PC-9 (cell line): ENCODE measurements around the gene IGFBP6. TPM values are rescaled to one million over a fixed set of nuclear protein-coding genes. Genes with fewer than 3 reads are reported as not detected.

ENCODE experiments used
- BruUV-seq: library from RNA; stranded (reverse); fragments of 400-500 nt; replicated peaks from 2 replicates; lab custom pipeline; 2021; lab: Mats Ljungman, UMichigan
- CTCF ChIA-PET: fragments of 300-600 bp; sonication (Branson Sonifier 250); formaldehyde crosslinking; loops from one replicate; lab custom pipeline; 2022; ENCODE audit warnings: antibody characterized with exemption; lab: Charles Lee
- POLR2A ChIA-PET: fragments of 300-600 bp; sonication (Branson Sonifier 250); formaldehyde crosslinking; loops from one replicate; lab custom pipeline; 2022; ENCODE audit warnings: antibody characterized with exemption; ENCODE audit not compliant: unreplicated experiment; lab: Charles Lee
- DNase-seq, 2 experiments: peaks; one replicate each; pipeline versions ENCODE4 v3.0.0 to v3.0.0-alpha.2; 2015 to 2022; ENCODE audit warnings: mixed read lengths in 1 of 2
- H2AFZ ChIP-seq: fragments of 200-600 bp; sonication (generic); 2 replicates; pipeline ENCODE4 v1.8.1; 2017; ENCODE audit warnings: antibody characterized with exemption
- H3F3A ChIP-seq: fragments of 200-600 bp; sonication (generic); 2 replicates; pipeline ENCODE4 v1.8.1; 2017; ENCODE audit warnings: antibody characterized with exemption, mild to moderate bottlenecking, low read depth; ENCODE audit not compliant: insufficient read depth
- H3K27ac ChIP-seq: fragments of 200-600 bp; sonication (generic); 2 replicates; pipeline ENCODE4 v1.6.1; 2016; ENCODE audit warnings: mixed run types
- H3K27me3 ChIP-seq: fragments of 200-600 bp; sonication (generic); 2 replicates; pipeline ENCODE4 v1.6.1; 2016; ENCODE audit warnings: low read depth, mixed run types; ENCODE audit not compliant: insufficient read depth
- H3K36me3 ChIP-seq: fragments of 200-600 bp; sonication (generic); 2 replicates; pipeline ENCODE4 v1.6.1; 2016; ENCODE audit warnings: low read depth, mixed run types
- H3K4me1 ChIP-seq: fragments of 200-600 bp; sonication (generic); replicated peaks from 2 replicates; pipeline ENCODE4 v1.6.1; 2016; ENCODE audit warnings: mixed run types; ENCODE audit not compliant: insufficient read depth
- H3K4me2 ChIP-seq: fragments of 200-600 bp; sonication (generic); 2 replicates; pipeline ENCODE4 v1.6.1; 2017; ENCODE audit warnings: mixed run types
- H3K4me3 ChIP-seq: fragments of 200-600 bp; sonication (generic); 2 replicates; pipeline ENCODE4 v1.6.1; 2016; ENCODE audit warnings: mixed run types
- H3K79me2 ChIP-seq: fragments of 200-600 bp; sonication (generic); 2 replicates; pipeline ENCODE4 v1.6.1; 2017; ENCODE audit warnings: low read depth, mixed run types
- H3K9me2 ChIP-seq: fragments of 200-600 bp; sonication (generic); 2 replicates; pipeline ENCODE4 v1.8.1; 2017; ENCODE audit warnings: mild to moderate bottlenecking; ENCODE audit not compliant: insufficient read depth
- H3K9me3 ChIP-seq: fragments of 200-600 bp; sonication (generic); 2 replicates; pipeline ENCODE4 v1.8.1; 2016; ENCODE audit warnings: low read depth; ENCODE audit not compliant: insufficient read depth
- H4K20me1 ChIP-seq: fragments of 200-600 bp; sonication (generic); 2 replicates; pipeline ENCODE4 v1.8.1; 2017; ENCODE audit not compliant: insufficient read depth
- CTCF ChIP-seq: fragments of 200-600 bp; sonication (generic); conservative IDR thresholded peaks from 2 replicates; pipeline ENCODE4 v1.6.1; 2017; ENCODE audit warnings: mixed run types, antibody characterized with exemption, mild to moderate bottlenecking, moderate library complexity
- EZH2 ChIP-seq: fragments of 200-600 bp; sonication (generic); IDR thresholded peaks from 2 replicates; pipeline ENCODE4 v1.8.0; 2017; ENCODE audit warnings: antibody characterized with exemption, low read depth
- intact Hi-C: fragments of 100-400 bp; cut with micrococcal nuclease; formaldehyde crosslinking; loops from one replicate; pipeline ENCODE4 v1.10.0; 2022; ENCODE audit not compliant: unreplicated experiment
- total RNA-seq: library from RNA; stranded (reverse); gene quantifications from 2 replicates; pipeline ENCODE4 v1.2.3, GENCODE V29; 2021

IGFBP6 gene
- total RNA-seq, 1 experiment from 2014 or later: 290 TPM

- Histone ChIP-seq H3K4me3 (no peak overlapping the region), H3K9me3 (no peaks in the 10 kb centered on the region), H3F3A (peaks cover 4% of the 10 kb centered on the region; the same call in 1 of the 2 replicates), H3K9me2 (no peaks in the 10 kb centered on the region), H3K4me1 (peaks cover 14% of the 10 kb centered on the region), H3K79me2 (no peaks in the 10 kb centered on the region), H2AFZ (no peak overlapping the region), H3K27ac (no peak overlapping the region), H4K20me1 (no peaks in the 10 kb centered on the region), H3K4me2 (no peak overlapping the region), H3K36me3 (no peaks in the 10 kb centered on the region), H3K27me3 (no peaks in the 10 kb centered on the region)
- BruUV-seq: no TSS peak
- POLR2A ChIA-PET: interaction anchor here (0.5 to 0.6 kb wide), 2 partner anchors 30 to 1277 kb away, joined by 3 to 5 read pairs; no protein-coding TSS in a partner anchor
- intact Hi-C loops: loop anchor here (10.0 kb wide), 3 partner anchors 107 to 437 kb away; partner anchors contain the start of genes ITGB7, NPFF and TARBP2
- CTCF ChIA-PET: interaction anchor here (1.5 to 1.7 kb wide), 2 partner anchors 19 to 32 kb away, joined by 4 to 5 read pairs; no protein-coding TSS in a partner anchor
- TF ChIP-seq EZH2: no peak
- TF ChIP-seq CTCF: no peak
- no peak for DNase-seq
These were observed 30.1 kb upstream of the IGFBP6 start for GRCh38 chr12:53067074-53067992.

- TF ChIP-seq EZH2: no peak
- TF ChIP-seq CTCF: no peak
- no peaks in the 10 kb centered on the region for H3K36me3 ChIP-seq
These were observed 29.3 kb upstream of the IGFBP6 start for GRCh38 chr12:53067993-53068770.

More at GRCh38 chr12:53067993-53068770, 29.3 kb upstream of the IGFBP6 start:
- Histone ChIP-seq H3K27me3 (no peaks in the 10 kb centered on the region), H2AFZ (no peak overlapping the region), H3K9me3 (no peaks in the 10 kb centered on the region), H3K4me3 (no peak overlapping the region), H3K4me2 (no peak overlapping the region), H3K4me1 (peaks cover 9% of the 10 kb centered on the region), H3K79me2 (no peaks in the 10 kb centered on the region), H3F3A (0 out of 2 replicates have a peak, but pooled peaks cover 4% of the 10 kb centered on the region), H3K9me2 (no peaks in the 10 kb centered on the region), H4K20me1 (no peaks in the 10 kb centered on the region), H3K27ac (no peak overlapping the region)
- BruUV-seq: no TSS peak
- CTCF ChIA-PET: interaction anchor here (1.5 kb wide), 1 partner anchor 31 kb away, joined by 4 read pairs; no protein-coding TSS in a partner anchor
- intact Hi-C loops: loop anchor here (10.0 kb wide), 3 partner anchors 107 to 437 kb away; partner anchors contain the start of genes ITGB7, NPFF and TARBP2
- POLR2A ChIA-PET: interaction anchor here (0.6 kb wide), 1 partner anchor 29 kb away, joined by 3 read pairs; no protein-coding TSS in a partner anchor
- DNase-seq: no peak
